Ishikawa (cell line): ENCODE measurements around the gene SLC10A7.

Source experiments
- CEBPB ChIP-seq: IDR thresholded peaks from 2 replicates; pipeline ENCODE4 v1.6.1; 2012
- CREB1 ChIP-seq: IDR thresholded peaks from 2 replicates; pipeline ENCODE4 v1.6.1; 2012; ENCODE audit warnings: low read depth
- EGR1 ChIP-seq: IDR thresholded peaks from 2 replicates; pipeline ENCODE4 v1.6.1; 2012
- EP300 ChIP-seq: IDR thresholded peaks from 2 replicates; pipeline ENCODE4 v1.6.1; 2012; ENCODE audit warnings: borderline replicate concordance
- MAX ChIP-seq: IDR thresholded peaks from 2 replicates; pipeline ENCODE4 v1.6.1; 2012
- NFIC ChIP-seq: IDR thresholded peaks from 2 replicates; pipeline ENCODE4 v1.6.1; 2012
- RAD21 ChIP-seq: IDR thresholded peaks from 2 replicates; pipeline ENCODE4 v1.6.1; 2012; ENCODE audit warnings: low read depth
- TAF1 ChIP-seq: IDR thresholded peaks from 2 replicates; pipeline ENCODE4 v1.6.1; 2012; ENCODE audit warnings: low read depth, mild to moderate bottlenecking
- TCF12 ChIP-seq: IDR thresholded peaks from 2 replicates; pipeline ENCODE4 v1.6.1; 2012; ENCODE audit warnings: low read depth
- TEAD4 ChIP-seq: IDR thresholded peaks from 2 replicates; pipeline ENCODE4 v1.6.1; 2012
- YY1 ChIP-seq: IDR thresholded peaks from 2 replicates; pipeline ENCODE4 v1.6.1; 2012; ENCODE audit warnings: low read depth
- ZBTB7A ChIP-seq: IDR thresholded peaks from 2 replicates; pipeline ENCODE4 v1.6.1; 2012; ENCODE audit warnings: low read depth
- TF ChIP-seq, protein P1 (sequence below): IDR thresholded peaks from 2 replicates; pipeline ENCODE4 v1.6.1; 2012; ENCODE audit warnings: low read depth, mild to moderate bottlenecking

DNA sequence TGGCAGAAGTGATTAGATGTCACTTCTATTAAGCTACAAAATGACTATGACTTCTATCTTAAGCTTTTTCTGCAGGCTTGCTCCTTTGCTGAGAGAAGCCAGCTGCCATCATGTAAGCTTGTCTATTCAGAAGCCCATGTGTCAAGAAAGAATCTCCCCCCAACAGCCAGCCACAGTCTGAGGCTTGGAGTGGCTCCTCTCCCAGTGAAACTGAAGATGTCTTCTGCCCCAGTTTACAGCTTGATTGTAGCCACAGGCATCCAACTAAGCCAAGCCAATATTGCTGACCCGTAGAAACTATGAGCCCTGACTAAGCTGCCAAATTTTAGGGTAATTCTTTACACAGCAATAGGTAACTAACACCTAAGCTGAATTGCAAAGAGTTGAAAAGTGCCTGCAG, 26.7 kb upstream of the SLC10A7 start:
- TF ChIP-seq, protein P1, sequence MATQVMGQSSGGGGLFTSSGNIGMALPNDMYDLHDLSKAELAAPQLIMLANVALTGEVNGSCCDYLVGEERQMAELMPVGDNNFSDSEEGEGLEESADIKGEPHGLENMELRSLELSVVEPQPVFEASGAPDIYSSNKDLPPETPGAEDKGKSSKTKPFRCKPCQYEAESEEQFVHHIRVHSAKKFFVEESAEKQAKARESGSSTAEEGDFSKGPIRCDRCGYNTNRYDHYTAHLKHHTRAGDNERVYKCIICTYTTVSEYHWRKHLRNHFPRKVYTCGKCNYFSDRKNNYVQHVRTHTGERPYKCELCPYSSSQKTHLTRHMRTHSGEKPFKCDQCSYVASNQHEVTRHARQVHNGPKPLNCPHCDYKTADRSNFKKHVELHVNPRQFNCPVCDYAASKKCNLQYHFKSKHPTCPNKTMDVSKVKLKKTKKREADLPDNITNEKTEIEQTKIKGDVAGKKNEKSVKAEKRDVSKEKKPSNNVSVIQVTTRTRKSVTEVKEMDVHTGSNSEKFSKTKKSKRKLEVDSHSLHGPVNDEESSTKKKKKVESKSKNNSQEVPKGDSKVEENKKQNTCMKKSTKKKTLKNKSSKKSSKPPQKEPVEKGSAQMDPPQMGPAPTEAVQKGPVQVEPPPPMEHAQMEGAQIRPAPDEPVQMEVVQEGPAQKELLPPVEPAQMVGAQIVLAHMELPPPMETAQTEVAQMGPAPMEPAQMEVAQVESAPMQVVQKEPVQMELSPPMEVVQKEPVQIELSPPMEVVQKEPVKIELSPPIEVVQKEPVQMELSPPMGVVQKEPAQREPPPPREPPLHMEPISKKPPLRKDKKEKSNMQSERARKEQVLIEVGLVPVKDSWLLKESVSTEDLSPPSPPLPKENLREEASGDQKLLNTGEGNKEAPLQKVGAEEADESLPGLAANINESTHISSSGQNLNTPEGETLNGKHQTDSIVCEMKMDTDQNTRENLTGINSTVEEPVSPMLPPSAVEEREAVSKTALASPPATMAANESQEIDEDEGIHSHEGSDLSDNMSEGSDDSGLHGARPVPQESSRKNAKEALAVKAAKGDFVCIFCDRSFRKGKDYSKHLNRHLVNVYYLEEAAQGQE: no peak
- TF ChIP-seq CREB1: no peak
- no peak for TF ChIP-seq CEBPB
- no peak for TF ChIP-seq ZBTB7A
- TF ChIP-seq EP300: no peak
- TF ChIP-seq TAF1: no peak
- TF ChIP-seq MAX: no peak
- no peak for TF ChIP-seq RAD21
- TF ChIP-seq EGR1: no peak
- TF ChIP-seq TCF12: no peak
- no peak for TF ChIP-seq YY1
- TF ChIP-seq TEAD4: no peak
- no peak for TF ChIP-seq NFIC
